Transverse colon (tissue), 3 donors: ENCODE data around the gene NDST3.

Experiments used
- EP300 ChIP-seq: sonication (generic); formaldehyde crosslinking; IDR thresholded peaks from one replicate; pipeline ENCODE4 v1.6.1; 2017; ENCODE audit warnings: antibody characterized with exemption, low read depth
- POLR2A ChIP-seq: fragments of 450-650 bp; IDR thresholded peaks from one replicate; pipeline ENCODE4 v1.6.1; 2016; ENCODE audit warnings: antibody characterized with exemption, mild to moderate bottlenecking, moderate library complexity
- TF ChIP-seq, protein P1 (sequence below), 5 experiments: fragments of 200-600 bp in 3 of 5; fragments of 450-650 bp in 2 of 5; sonication (generic) in 3 of 5; IDR thresholded peaks; 1 replicate in 2 of 5; 2 replicates in 3 of 5; pipeline ENCODE4 v1.5.1; 2016 to 2017; ENCODE audit warnings: antibody characterized with exemption in 5 of 5, inconsistent platforms in 3 of 5, mild to moderate bottlenecking in 2 of 5, moderate library complexity in 1 of 5

DNA sequence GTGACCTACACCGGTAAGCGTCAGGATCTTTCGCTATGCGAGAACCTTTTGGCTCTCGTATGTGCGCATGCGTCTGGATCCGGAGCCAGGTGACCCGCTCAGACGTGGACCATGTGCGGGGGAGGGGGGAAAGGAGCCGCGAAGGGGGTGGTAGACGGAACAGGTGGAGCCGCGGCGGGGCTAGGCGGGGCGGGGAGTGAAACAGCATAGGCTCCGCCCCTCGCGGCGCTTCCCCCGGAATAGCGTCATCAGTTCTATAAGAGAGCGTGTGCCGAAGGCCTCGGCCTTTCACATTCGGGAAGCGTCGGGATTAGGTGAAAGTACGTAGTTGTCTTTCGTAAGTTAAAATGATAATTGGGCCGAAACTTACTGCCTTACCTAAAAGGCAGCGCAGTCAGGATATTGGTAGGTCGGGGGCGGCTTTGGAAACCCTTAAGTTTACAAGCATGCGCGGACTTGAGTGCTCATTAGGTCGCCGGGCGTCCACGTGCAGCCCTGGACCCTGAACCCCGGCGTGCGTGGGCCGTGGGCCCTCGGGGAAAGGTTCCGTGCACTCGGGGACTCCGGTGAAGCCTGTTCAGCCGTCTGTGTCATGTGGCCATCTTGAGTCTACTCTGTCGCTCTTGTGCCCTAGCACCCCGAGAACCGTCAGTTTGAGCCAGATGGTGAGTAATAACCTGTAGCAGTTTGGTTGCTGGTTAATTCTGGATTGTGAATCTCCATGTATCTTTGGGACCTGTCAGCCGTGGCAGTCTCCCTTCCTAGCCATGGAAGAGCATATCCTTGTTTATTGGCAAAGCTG, 244.4 kb downstream of the NDST3 start:
- TF ChIP-seq, protein P1, sequence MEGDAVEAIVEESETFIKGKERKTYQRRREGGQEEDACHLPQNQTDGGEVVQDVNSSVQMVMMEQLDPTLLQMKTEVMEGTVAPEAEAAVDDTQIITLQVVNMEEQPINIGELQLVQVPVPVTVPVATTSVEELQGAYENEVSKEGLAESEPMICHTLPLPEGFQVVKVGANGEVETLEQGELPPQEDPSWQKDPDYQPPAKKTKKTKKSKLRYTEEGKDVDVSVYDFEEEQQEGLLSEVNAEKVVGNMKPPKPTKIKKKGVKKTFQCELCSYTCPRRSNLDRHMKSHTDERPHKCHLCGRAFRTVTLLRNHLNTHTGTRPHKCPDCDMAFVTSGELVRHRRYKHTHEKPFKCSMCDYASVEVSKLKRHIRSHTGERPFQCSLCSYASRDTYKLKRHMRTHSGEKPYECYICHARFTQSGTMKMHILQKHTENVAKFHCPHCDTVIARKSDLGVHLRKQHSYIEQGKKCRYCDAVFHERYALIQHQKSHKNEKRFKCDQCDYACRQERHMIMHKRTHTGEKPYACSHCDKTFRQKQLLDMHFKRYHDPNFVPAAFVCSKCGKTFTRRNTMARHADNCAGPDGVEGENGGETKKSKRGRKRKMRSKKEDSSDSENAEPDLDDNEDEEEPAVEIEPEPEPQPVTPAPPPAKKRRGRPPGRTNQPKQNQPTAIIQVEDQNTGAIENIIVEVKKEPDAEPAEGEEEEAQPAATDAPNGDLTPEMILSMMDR (IDR thresholded peaks at IDR 0.05) = no peak
- peak; percentile 99 for TF ChIP-seq POLR2A
- peak; percentile 4 for TF ChIP-seq EP300
